Left lobe of liver (tissue), 1 donor: ENCODE measurements around the gene RAF1. TPM values are rescaled to one million over a fixed set of nuclear protein-coding genes. Genes with fewer than 3 reads are reported as not detected.

Experiments
- total RNA-seq: library from RNA; stranded (reverse); gene quantifications from one replicate; pipeline ENCODE4 v1.2.1, GENCODE V29; 2021
- donor health status: DM: no; HTN: yes; CAD: no.

Gene RAF1
- total RNA-seq, 1 donor from 2014 or later: 54.6 TPM

Other genes starting within 250 kb of the RAF1 start
- 4.8 TPM for gene TSEN2, start 179.6 kb downstream of the RAF1 start, total RNA-seq
- gene MKRN2OS, start 118.6 kb downstream of the RAF1 start, total RNA-seq: not detected
- 11.3 TPM for gene MKRN2, start 107.0 kb downstream of the RAF1 start, total RNA-seq
- 0.65 TPM for gene TMEM40, start 95.1 kb upstream of the RAF1 start, total RNA-seq
- 7.2 TPM for gene CAND2, start 132.6 kb upstream of the RAF1 start, total RNA-seq
- 414 TPM for gene RPL32, start 177.4 kb upstream of the RAF1 start, total RNA-seq